GM19238 (cell line): Measurements from ENCODE around the gene KRT20.
"Not testable (repeated sequence)": the region's sequence is repeated elsewhere in the genome, so short reads cannot be mapped to it uniquely, and the experiment has no call there.

Experiments used
- DNase-seq: peaks from one replicate; pipeline ENCODE4 v3.0.0; 2011; ENCODE audit warnings: low spot score; ENCODE audit not compliant: insufficient read length

Gene KRT20, protein sequence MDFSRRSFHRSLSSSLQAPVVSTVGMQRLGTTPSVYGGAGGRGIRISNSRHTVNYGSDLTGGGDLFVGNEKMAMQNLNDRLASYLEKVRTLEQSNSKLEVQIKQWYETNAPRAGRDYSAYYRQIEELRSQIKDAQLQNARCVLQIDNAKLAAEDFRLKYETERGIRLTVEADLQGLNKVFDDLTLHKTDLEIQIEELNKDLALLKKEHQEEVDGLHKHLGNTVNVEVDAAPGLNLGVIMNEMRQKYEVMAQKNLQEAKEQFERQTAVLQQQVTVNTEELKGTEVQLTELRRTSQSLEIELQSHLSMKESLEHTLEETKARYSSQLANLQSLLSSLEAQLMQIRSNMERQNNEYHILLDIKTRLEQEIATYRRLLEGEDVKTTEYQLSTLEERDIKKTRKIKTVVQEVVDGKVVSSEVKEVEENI

DNA sequence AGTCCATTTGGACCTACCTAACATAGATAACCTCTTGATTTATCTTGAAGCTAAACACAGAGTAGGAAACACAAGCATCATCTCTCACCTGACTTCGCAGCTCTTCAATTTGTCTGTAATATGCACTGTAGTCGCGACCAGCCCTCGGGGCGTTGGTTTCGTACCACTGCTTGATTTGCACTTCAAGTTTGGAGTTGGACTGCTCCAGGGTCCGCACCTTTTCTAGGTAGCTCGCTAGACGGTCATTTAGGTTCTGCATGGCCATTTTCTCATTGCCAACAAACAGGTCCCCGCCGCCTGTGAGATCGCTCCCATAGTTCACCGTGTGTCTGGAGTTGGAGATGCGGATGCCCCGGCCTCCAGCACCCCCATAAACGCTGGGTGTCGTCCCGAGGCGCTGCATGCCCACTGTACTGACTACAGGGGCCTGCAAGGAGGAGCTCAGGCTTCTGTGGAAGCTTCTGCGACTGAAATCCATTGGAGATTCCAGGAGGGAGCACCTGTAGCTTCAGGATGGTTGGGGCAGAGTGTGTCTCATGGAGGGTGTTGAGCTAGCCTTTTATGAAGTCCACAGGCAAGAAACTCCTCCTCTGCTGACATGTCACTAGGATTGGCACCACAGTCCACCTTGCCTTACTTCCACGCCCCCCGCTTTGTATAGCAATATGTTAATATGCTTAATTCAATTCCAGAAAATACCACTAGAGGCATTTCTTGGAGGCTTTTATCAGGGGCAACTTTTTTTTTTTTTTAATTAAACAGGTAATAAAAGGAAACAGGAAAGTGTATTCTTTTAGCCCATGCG lies at the start of gene KRT20:
Gene KRT20, minus strand, starts transcription at position 535 of the 805 bp plus-strand sequence. Its CDS starts 57 bp downstream, at position 478.
- DNase-seq = no peak

DNA sequence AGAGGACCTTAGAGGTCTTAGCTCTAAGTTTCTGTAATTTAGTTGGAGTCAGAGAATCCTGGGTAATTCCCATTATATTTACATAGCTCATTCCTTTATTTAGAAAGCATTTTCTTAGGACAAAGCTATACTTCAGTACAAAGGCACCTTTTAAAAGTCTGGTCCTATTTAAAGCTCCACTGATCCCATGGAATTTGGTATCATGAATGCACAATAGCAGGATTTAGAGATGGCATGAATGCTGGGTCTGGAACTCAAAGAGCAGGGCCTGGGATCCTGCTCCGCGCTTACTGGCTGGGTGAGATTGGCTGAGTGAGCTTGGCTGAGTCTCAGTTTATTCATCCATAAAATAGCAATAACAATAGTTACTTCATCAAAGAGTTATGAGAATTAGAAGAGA lies 47.6 kb upstream of the KRT20 start:
- no peak for DNase-seq

DNA sequence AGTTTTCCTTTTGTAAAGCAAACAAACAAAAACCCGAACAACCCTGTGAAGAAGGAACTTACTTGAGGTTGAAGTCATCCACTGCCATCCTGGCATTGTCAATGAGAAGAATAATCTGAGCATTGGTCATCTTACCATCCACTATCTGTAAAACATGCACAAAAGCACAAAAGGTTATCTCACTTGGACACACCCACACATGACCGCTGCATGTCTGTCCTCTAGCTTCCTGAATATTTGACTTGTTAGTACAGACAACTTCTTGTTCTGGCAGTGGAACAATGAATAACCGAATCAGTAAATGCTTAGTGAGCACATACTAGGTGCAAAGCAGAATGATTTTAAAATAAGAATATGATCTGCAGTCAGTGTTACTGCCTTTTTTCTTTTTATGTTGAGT lies 46.3 kb upstream of the KRT20 start:
- no peak for DNase-seq

DNA sequence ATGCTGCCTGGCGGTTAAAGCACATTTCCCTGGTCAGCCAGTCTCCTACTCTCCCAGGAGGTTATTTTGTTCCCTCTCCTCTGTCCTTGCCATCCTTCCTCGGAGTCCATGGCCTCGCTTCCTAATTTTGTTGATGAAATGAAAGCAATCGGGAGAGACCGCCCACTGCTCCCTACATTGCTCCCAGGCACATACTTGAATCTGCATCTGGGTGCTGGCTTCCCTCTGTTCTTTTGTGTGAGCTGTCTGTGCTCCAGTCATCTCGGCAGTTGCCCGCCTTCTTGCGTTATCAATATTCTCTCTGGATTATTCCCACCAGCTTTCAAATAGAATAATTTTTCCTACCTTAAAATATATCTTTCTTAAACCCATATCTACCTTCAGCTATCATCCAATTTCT lies 41.3 kb upstream of the KRT20 start:
- no peak for DNase-seq

DNA sequence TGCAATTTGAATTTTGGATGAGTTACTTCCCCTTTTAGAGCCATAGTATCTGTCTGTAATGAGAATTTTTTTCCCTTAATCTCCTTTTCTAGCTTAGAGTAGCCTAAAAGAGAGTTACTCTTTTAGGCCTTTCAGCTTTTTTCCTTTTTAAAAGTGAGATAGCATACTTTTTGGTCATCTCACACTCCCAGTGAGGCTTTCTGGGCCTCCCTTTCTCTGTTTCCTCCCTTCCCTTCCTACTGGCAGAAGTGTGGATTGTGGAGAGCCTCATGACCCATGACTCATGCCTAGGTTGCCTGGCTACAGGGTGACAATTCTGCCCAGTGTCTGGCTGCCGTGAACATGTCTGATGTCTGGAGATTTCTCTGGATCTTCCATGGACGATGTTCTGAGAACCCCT lies 37.2 kb upstream of the KRT20 start:
- no peak for DNase-seq

DNA sequence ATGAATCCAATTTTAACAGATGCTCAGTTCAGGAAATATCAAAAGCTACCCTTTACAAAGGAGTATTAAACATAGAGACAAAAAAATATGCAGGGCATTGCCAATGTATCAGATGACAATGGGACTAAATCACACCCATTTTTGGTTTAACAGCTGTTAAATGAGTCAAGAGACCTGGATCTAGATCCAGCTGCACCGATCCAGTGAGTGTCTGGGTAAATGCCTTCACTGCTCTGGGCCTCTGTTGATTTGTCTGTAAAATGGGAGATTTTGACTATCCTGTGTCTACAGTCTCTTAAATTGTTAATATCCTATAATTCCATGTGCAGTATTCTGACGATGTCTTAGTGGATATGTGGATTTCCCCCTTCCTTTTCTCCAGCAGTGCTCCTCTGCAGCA lies 36.0 kb upstream of the KRT20 start:
- no peak for DNase-seq

DNA sequence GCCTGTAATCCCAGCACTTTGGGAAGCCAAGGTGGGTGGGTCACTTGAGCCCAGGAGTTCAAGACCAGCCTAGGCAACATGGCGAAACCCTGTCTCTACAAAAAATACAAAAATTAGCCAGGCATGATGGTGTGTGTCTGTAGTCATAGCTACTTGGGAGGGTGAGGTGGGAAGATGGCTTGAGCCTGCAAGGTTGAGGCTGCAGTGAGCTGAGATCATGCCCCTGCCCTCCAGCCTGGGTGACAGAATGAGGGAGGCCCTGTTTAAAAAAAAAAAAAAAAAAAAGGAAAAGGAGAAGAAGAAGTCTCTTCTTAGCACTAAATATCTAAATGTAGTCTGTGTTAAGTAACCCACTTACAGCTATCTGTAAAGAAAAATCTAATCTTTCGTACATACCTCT lies 32.1 kb upstream of the KRT20 start:
- not testable (repeated sequence) for DNase-seq

DNA sequence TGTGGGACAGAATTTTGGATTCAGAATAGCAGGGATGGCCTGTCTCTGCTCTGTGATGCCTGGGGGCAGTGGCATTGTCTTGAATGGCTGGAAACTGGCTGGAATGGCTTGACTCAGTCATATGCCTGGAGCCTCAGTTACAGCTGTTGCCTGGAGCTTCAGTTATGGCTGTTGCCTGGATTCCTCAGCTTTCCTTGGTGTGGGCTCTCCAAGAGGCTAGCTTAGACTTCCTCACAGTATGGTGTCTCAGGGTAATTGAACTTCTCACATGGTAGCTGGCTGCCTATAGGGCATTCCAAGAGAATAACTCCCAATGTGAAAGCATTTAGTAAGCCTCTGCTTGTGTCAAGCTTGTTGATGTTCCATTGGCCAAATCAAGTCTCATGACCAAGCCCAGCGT lies 31.3 kb upstream of the KRT20 start:
- DNase-seq = no peak

DNA sequence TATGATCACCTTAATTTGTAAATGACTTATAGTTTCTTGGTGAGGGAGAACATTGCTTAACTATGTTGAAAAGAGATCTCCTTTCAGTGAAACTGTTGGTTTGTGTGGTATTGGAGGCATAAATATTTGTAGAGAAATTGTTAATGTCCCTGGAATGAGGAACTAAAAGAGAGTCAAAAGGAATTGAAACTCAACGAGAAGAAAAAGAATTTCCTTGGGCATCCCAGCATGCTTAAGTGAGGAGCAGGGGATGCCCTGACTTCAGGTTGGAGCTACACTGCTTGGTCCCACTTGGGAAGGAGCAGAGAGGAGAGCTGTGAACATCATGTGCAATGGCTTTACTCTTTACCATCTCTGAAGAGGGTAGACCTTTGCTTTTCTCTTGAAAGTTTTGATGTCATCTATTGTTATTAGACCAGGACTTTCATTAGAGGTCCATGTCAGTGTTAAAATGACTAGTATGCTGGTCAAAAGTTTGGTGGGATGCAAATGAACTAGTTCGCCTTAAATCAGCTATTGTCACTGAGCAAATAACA lies 30.7 kb upstream of the KRT20 start:
- DNase-seq = no peak

DNA sequence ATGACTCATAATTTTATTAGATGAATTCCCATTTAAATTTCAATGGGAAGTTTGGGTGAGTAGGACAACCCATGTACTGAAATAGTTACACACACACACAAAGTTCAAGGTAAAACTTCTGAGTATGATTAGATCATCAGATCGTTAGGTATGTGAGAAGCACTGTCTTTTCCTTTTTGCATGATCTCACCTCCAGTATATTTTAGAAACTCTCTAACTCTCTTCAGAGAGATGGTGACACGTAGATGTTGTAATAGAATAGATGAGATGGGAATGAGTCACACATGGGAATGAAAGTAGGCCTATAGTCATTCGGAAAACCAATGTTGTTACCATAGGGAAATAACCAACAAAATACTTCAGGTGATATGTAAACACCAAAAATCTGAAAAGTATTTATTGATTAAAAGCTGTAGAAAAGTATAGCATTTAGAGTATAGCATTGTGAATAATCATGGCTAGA lies 30.2 kb upstream of the KRT20 start:
- no peak for DNase-seq

DNA sequence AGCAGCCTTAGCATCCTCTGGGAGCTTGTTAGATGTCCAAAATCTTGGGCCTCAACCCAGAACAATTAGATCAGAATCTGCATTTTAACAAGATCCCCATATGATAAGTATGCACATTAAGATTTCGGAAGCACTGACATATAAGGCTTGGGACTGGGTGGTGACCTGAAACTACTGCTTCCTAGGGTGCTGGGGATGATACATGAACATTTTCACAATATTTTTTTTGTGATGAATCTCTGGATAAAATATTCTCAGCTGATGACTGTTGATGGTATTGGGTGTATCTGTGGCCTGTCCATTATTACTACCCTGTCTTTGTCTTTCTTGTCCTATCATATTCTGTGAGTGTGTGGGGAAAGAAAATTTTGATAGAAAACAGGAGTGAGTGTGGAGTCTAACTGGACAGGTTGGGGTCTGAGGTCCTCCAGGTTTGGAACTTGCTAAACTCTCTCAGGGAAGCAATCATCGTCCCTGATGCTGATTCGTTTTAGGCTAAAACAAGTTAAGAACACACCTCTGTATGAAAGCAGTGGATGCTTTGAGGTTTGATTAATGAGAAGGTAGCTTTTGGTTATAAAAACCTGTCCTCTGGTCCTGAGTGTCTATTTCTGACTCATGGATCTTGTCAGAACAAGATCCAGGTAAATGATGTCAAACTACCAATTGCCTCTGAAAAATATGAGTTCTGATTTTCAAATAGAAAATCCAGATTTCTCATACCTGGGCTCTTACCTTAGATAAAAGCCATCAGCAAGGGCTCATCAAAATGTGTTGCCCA lies 29.2 kb upstream of the KRT20 start:
- DNase-seq = no peak

DNA sequence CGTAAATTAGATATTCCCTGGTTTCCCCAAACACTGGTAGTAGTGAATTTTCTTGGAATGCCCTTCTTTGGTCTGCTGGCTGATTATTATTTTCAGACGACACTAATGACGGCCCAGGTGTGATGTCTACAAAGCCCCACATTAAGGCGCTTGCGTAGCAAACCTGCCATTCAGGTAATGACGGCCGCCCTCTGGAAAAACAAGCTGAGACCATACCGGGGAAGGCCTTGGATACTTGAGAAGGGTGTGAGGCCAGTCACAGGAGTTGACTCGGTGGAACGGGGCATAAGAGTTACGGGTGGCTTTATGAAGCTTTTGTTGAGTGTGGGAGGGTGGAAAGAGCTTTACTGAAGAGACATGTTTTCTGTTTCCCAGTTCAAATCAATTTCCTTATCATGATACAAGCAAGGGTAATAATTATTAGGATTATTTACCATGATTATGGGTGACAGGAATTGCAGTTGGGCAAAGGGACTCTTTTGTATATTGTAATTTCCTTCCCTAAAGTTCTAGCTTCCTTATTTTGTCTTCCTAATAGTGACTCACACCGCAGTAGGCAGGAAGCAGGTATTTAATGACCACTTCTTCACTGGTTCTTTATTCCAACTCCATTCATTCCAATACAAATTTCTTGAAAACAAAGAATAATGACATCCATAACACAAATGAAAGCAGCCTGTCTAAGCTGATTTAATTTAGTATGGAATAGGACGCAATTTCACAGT lies 27.6 kb upstream of the KRT20 start:
- no peak for DNase-seq

DNA sequence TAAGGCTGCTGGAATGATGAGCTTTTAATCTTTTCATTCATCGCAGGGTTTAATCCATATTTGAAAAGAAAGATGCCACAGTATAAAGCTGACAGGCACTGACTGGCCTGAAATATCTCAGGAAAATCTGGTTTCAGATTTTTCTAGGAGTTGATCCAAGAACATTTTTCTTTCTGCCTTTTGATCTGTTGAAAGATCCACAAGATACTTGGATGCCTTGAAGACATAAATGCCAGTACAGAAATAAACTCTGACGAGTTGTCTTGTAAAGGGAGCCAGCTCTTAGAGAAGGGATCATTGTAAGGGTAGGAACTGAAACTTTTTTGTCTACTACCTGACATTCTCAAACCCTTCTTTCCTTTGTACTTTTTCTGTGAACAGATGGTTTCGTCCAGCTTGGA lies 25.4 kb upstream of the KRT20 start:
- no peak for DNase-seq

DNA sequence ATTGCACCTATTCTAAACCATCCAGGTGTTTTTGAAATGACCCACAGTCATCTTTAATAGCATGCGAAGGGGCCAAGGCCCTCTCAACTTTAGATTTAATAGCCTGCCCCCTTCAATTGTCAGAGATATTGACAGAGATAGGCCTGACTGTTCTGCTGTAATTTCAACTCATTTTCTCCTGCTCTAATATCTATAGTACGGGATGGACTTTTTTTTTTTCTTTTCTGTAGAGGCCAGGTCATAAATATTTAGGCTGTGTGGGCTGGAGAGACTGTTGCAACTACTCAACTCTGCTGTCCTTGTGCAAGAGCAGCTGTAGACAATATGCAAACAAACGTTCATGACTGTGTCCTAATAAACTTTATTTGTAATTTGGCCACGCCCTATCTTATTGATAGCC lies 24.7 kb upstream of the KRT20 start:
- no peak for DNase-seq

DNA sequence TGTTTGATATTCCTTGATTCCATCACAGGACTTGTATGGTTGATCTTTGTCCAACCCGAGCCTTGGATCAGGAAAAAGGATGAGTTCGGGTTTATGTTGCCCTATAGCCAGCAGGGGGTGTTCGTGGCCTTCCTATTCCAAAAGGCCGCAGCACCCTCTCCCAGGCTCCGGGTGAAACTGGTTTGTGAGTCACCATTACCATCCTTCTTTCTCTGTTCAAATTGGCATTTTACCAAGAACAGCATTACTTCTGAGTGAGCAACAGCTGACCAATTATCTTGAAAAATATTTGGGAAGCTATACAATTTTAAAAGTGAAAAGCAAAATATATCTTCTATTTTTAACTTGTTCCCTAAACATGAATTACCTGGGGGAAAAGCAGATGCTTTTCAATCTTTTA lies 24.3 kb upstream of the KRT20 start:
- peak; percentile 30 for DNase-seq

DNA sequence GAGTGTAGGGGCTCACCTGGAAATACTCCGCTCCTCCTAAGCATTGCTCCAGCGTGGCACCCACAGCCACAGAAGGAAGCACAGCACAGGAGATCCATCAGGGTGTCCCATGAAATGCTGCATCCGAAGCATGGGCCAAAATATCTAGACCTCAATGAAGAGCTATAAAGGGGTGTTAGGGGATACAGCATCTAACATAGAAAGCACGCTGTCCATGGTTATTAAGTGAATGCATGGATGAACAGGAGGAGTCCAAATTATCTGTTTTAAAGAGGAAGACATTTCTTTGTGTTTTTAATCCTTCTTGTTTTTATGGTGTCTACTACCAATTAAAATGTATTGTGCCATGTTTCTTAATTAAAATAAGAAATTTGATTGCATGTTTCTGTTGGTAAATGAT lies 21.6 kb upstream of the KRT20 start:
- no peak for DNase-seq

DNA sequence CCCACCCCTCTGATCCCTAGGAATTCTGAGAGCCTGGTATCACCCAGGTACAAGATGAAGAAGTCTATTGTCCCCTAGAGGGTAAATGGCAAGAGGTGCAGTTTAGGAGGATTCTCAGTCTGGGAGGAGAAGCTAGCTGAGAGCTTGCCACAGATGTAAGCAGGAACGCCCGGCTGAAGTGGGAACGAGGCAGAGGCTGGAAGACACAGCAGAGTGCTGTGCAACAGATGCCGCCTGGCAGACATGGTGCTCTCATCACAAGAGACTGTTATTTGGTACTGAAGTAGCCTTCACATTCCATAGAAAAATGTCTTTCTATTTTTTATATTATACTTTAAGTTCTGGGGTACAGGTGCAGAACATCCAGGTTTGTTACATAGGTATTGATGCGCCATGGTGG lies 20.3 kb upstream of the KRT20 start:
- DNase-seq = no peak

DNA sequence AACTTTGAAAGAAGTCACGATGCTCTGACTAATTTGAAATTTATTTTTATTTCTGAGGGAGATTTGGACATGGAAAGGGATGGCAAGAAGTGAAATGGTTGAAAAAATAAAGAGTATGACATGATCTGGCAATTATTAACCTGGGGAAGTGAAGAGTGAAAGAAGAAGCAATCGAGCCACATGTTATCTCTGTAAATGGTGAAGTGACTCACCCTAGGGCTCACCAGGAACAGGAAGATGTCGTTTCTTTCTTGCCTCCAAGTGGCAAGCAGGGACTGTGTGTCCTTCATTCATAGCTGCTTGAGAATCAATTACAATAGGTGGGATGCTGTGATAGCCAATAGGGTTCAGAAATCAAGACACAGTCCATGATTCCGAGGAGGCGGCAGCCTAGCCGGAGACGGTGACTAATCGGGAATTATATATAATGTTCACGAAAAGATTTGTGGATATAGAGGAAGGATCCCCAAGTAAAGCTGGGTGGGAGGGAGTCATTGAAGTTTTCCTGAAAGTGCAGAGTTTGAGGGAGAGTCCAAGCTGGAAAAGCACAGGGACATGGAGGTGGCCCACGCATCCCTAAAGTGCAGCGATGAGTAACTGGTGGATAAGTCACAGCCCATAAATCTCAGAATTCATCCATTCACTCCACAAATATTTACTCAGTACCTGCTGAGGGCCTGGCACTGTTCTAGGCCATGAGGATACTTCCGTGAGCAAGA lies 18.2 kb upstream of the KRT20 start:
- DNase-seq = no peak

DNA sequence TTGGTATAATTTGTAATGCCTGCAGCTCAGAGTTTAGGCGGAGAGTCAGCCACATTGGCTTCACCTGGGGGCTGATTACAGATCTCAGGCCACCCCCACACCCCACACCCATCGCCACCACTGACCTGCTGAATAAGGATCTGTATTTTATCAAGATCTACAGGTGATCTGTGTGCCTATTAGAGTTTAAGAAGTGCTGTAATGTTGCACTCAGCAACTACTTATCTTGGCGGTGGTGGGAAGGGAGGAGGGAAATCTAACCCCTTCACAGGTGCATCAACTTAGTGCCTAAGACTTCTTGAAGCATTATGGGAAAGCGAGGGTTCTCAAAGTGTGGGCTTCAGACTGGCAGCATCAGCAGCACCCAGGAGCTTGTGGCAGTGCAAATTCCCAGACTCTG lies 17.5 kb upstream of the KRT20 start:
- DNase-seq = no peak

DNA sequence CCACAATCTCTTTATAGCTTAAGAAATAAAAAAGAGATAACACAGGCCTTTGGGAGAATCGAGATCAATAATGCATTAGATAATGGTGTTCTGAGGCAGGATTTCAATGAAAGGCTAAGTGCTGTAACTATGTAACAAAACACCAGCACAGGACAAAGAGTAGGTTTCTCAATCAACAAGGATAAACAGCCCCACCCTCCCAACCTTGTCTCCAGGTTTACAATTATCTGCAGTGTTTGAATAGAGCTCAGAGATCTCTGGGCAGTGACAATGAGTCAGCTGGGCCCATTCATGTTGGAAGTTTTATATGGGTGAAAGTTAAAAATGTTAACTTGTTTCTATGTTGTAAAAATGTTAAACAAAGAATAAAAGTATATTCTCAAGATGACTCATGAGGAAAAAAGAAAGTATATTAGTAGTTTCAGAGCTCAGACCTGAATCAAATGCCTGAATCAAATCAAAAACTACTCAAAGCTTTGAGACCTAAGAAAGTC lies 17.0 kb upstream of the KRT20 start:
- no peak for DNase-seq
